Glutamatergic neuron (in vitro differentiated cells): ENCODE results near the gene USP44. TPM values are rescaled to one million over a fixed set of nuclear protein-coding genes. Genes with fewer than 3 reads are reported as not detected.
"Not testable (repeated sequence)": the region's sequence is repeated elsewhere in the genome, so short reads cannot be mapped to it uniquely, and the experiment has no call there.

Experiments
- DNase-seq: peaks from one replicate; pipeline ENCODE4 v3.0.0; 2022
- H3K27ac Mint-ChIP-seq: one replicate; pipeline ENCODE4 v1.8.0; 2020; ENCODE audit warnings: mild to moderate bottlenecking, mixed read lengths, inconsistent platforms; ENCODE audit not compliant: unreplicated experiment
- H3K27me3 Mint-ChIP-seq: one replicate; pipeline ENCODE4 v1.8.0; 2020; ENCODE audit warnings: mild to moderate bottlenecking, moderate library complexity, mixed read lengths, inconsistent platforms; ENCODE audit not compliant: unreplicated experiment
- H3K36me3 Mint-ChIP-seq: one replicate; pipeline ENCODE4 v1.8.0; 2020; ENCODE audit warnings: mild to moderate bottlenecking, mixed read lengths, inconsistent platforms; ENCODE audit not compliant: unreplicated experiment
- H3K4me1 Mint-ChIP-seq: one replicate; pipeline ENCODE4 v1.8.0; 2020; ENCODE audit warnings: mild to moderate bottlenecking, low read depth, mixed read lengths, inconsistent platforms; ENCODE audit not compliant: unreplicated experiment
- H3K4me3 Mint-ChIP-seq: one replicate; pipeline ENCODE4 v1.8.0; 2020; ENCODE audit warnings: mild to moderate bottlenecking, mixed read lengths, inconsistent platforms; ENCODE audit not compliant: unreplicated experiment
- H3K9me3 Mint-ChIP-seq: one replicate; pipeline ENCODE4 v1.8.0; 2020; ENCODE audit warnings: mild to moderate bottlenecking, moderate library complexity, mixed read lengths, inconsistent platforms; ENCODE audit not compliant: unreplicated experiment
- total RNA-seq: library from RNA; stranded (reverse); fragmentation: NEBNext Ultra II Directional; extraction: Animal tissue kit (Norgen Biotek cat#: 25700); gene quantifications from one replicate; pipeline ENCODE4 v1.2.1, GENCODE V29; 2021; ENCODE audit not compliant: unreplicated experiment
- TF ChIP-seq, protein P1 (sequence below): fragments of 200-600 bp; sonication (generic); IDR thresholded peaks from one replicate; pipeline ENCODE4 v1.5.0; 2021; ENCODE audit not compliant: partially characterized antibody, unreplicated experiment

USP44 gene
- total RNA-seq, 1 donor from 2014 or later, result 2.7 TPM

DNA sequence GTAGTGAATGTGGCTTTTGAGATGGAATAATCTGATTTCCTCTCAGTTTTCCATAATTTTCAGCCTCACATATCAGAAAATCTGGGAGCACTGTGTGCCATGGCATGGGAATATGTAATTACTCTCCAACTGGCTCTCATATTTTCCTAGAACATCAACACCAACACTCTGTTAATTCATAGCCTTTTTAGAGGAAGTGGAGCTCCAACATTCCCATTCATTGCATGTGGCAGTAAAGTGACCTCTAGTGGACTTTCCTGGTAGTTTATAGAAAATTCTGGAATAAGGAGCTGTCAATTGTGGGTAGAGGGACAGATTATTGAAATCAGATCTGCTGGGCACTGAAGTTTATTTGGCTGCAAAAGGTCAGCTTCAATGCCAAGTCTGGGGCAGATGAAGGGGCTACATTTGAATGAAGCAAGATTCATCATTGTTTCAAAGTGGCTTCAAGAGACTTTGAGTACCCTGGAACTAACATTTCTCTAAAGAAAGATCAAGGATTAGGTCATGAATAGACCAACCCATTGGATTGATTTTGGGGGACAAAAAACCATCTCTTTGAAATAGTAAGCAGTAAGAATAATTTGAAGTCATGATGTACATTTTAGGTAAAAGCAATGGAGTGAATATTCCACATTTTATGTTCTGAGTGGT lies 23.6 kb upstream of the USP44 start:
- Mint-ChIP-seq H3K9me3 (peaks cover 2% of the 10 kb centered on the region), H3K27ac (no peak overlapping the region), H3K4me1 (no peaks in the 10 kb centered on the region), H3K27me3 (no peaks in the 10 kb centered on the region), H3K4me3 (no peak overlapping the region), H3K36me3 (no peaks in the 10 kb centered on the region)
- DNase-seq, result no peak
- TF ChIP-seq, protein P1, sequence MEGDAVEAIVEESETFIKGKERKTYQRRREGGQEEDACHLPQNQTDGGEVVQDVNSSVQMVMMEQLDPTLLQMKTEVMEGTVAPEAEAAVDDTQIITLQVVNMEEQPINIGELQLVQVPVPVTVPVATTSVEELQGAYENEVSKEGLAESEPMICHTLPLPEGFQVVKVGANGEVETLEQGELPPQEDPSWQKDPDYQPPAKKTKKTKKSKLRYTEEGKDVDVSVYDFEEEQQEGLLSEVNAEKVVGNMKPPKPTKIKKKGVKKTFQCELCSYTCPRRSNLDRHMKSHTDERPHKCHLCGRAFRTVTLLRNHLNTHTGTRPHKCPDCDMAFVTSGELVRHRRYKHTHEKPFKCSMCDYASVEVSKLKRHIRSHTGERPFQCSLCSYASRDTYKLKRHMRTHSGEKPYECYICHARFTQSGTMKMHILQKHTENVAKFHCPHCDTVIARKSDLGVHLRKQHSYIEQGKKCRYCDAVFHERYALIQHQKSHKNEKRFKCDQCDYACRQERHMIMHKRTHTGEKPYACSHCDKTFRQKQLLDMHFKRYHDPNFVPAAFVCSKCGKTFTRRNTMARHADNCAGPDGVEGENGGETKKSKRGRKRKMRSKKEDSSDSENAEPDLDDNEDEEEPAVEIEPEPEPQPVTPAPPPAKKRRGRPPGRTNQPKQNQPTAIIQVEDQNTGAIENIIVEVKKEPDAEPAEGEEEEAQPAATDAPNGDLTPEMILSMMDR, result peak; percentile 80

DNA sequence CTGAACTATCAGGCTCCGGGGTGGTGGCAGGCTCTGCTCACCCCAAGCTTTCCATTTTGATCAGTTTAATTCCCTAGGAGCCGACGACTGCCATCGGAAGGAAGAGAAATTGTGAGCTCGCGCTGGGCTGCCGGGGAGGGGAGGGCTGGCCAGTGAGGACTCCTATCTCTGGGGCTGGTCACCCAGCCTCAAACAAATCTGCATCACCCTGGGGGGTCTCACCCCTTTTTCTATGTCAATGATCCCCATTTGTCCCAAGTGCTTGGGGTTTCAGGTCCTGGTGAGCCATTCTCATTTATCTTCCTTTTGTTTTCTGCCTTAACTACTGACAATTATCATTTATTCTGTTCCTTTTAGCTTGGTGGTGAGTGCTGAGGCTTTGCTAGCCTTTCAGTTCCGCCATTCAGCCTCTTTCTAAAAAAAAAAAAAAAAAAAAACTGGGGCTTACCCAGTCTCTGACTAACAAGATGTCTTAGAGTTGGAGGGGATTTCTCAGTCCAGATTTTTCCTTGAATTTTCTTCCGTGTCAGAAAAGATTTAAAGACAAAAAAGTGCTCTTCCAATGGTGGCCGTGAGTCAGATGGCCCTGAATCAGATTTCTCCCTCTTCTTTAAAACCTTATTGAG lies 22.8 kb upstream of the USP44 start:
- DNase-seq, result no peak
- no peak overlapping the region for H3K4me3 Mint-ChIP-seq
- H3K9me3 Mint-ChIP-seq, result peaks cover 2% of the 10 kb centered on the region
- TF ChIP-seq, protein P1, result no peak
- H3K4me1 Mint-ChIP-seq, result no peaks in the 10 kb centered on the region
- no peak overlapping the region for H3K27ac Mint-ChIP-seq
- H3K27me3 Mint-ChIP-seq, result no peaks in the 10 kb centered on the region
- H3K36me3 Mint-ChIP-seq, result no peaks in the 10 kb centered on the region

DNA sequence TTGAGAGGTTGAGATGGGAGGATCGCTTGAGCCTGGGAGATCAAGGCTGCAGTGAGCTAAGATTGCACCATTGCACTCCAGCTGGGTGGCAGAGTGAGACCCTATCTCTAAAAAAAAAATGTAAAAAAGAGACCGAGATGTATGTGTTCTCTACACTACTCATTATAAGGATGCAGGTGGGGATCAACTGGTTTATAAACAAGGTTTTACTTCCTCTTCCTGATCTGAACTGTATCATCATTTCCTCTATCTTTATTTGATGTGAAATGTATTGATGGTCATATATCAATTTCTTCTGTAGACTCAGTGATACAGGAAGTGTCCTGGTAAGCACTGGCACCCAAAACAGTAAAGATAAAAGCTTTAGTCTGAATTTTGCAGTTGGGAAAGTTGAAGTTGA lies 20.1 kb upstream of the USP44 start:
- peaks cover 2% of the 10 kb centered on the region for H3K27me3 Mint-ChIP-seq
- H3K9me3 Mint-ChIP-seq, result no peaks in the 10 kb centered on the region
- TF ChIP-seq, protein P1, result no peak
- H3K4me1 Mint-ChIP-seq, result no peaks in the 10 kb centered on the region
- no peak for DNase-seq
- H3K27ac Mint-ChIP-seq, result no peak overlapping the region
- no peaks in the 10 kb centered on the region for H3K36me3 Mint-ChIP-seq
- no peak overlapping the region for H3K4me3 Mint-ChIP-seq

DNA sequence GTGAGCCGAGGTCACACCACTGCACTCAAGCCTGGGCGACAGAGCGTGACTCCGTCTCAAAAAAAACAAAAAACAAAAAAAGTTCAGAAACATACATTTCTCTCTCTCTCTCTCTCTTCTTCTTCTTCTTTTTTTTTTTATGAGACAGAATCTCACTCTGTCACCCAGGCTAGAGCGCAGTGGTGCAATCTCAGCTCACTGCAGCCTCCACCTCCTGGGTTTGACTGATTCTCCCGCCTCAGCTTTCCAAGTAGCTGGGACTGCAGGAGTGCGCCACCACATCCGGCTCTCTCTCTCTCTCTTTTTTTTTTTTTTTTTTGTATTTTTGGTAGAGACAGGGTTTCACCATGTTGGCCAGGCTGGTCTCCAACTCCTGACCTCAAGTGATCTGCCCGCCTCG lies 16.8 kb upstream of the USP44 start:
- not testable (repeated sequence) for H3K27ac Mint-ChIP-seq, H3K27me3 Mint-ChIP-seq, H3K4me3 Mint-ChIP-seq, DNase-seq, H3K36me3 Mint-ChIP-seq, H3K9me3 Mint-ChIP-seq, H3K4me1 Mint-ChIP-seq

DNA sequence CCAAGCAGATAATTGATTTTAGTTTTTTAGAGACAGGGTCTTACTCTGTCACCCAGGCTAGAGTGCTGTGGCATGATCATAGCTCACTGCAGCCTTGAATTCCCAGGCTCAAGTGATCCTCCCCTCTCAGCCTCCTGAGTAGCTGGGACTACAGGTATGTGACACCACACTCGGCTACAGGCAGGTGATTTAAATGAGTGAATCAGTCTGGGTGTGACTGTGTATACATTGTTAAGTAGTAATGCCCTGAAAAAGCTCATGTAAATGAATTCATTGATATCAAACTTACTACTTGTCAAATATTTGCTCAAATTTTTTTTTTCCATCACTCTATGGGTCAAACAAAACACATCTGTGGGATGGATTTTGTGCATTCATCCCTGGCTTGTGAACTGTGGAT lies 6.3 kb upstream of the USP44 start:
- Mint-ChIP-seq H3K27me3 (peaks cover 2% of the 10 kb centered on the region), H3K9me3 (no peaks in the 10 kb centered on the region), H3K27ac (no peak overlapping the region), H3K4me1 (no peaks in the 10 kb centered on the region), H3K36me3 (no peaks in the 10 kb centered on the region), H3K4me3 (no peak overlapping the region)
- DNase-seq, result no peak
- TF ChIP-seq, protein P1, result no peak
